Measurements from ENCODE around the gene RASGRF2.

DNA sequence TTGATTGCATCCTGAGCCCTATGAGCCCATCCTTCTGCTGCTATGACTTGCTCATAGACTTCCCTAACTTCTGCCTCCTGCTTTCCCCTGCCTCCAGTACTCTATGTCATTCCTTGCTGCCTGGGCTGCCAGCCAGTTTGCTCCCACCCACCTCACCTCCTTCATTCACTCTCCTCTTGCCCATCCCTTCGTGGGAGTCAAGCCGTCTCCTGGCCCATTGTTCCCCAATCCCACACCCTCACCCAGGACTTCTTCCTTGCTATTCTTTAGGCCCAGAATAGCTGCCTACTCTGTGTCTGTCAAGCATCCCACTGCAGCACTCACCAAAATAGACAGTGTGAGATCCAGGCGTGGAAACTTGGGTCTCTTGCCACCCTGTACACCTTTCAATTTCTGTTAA lies 131.0 kb downstream of the RASGRF2 start:
- TF ChIP-seq, protein P1, sequence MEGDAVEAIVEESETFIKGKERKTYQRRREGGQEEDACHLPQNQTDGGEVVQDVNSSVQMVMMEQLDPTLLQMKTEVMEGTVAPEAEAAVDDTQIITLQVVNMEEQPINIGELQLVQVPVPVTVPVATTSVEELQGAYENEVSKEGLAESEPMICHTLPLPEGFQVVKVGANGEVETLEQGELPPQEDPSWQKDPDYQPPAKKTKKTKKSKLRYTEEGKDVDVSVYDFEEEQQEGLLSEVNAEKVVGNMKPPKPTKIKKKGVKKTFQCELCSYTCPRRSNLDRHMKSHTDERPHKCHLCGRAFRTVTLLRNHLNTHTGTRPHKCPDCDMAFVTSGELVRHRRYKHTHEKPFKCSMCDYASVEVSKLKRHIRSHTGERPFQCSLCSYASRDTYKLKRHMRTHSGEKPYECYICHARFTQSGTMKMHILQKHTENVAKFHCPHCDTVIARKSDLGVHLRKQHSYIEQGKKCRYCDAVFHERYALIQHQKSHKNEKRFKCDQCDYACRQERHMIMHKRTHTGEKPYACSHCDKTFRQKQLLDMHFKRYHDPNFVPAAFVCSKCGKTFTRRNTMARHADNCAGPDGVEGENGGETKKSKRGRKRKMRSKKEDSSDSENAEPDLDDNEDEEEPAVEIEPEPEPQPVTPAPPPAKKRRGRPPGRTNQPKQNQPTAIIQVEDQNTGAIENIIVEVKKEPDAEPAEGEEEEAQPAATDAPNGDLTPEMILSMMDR (IDR thresholded peaks at IDR 0.05): no peak
- no peak for TF ChIP-seq ZFX (IDR thresholded peaks at IDR 0.05; ENCODE audit: borderline replicate concordance)
